ELF-1 (cell line): ENCODE data around the gene INSIG2.

ENCODE experiments used
- DNase-seq: peaks from one replicate; pipeline ENCODE4 v3.0.0-alpha.2; 2016; ENCODE audit warnings: low read depth, low spot score

The INSIG2 gene

DNA sequence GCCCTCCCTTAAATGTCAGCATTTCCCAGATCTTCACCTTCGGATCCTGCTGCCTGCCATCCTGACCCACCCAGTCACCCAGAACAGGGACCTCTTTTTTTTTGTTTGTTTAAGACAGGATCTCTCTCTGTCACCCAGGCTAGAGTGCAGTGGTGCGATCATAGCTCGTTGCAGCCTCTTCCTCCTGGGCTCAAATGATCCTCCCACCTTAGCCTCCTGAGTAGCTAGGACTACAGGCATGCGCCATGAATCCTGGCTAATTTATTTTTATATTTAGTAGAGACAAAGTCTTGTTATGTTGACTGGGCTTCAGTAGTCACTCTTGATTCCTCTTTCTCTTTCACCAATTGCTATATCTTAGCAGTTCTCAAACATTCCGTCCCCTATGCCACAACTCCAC lies 39.0 kb downstream of the INSIG2 start:
- no peak for DNase-seq

DNA sequence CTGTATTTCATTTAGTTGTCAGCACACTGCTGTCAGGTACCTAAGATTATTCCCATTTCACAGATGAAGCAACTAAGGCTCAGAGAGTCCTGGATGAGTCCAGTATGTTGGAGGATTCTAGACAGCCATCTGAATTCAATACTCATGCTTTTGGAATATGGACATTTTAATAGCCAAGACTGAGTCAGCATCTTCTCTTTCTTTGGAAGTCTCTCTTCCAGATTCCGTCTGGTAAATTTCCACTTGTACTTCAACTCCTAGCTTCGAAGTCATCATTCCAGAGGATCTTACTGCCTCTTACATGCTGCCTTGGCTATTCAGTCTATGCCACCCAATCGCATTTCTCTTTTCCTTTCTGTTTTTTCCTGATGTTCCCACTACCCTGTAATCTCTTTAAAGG lies 40.6 kb downstream of the INSIG2 start:
- DNase-seq, result no peak

DNA sequence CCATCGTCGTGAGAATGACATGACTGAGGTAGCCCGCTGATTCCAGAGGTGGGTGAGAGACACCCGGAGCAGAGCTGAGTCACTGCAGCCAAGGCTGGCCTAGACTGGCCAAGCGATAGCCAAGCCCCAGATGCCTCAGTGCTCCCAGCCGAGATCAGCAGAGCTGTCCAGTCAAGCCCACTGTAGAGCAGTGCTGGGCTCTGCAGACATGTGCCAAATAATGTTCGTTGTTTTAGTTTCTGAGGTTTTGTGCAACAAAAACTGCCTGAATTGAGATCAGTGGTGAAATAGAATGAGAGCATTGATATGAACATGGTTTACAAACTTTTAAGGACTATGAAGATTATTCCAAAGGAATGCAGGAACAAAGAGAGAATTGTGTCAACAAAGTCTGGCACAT lies 42.1 kb downstream of the INSIG2 start:
- DNase-seq, result peak; percentile 2

DNA sequence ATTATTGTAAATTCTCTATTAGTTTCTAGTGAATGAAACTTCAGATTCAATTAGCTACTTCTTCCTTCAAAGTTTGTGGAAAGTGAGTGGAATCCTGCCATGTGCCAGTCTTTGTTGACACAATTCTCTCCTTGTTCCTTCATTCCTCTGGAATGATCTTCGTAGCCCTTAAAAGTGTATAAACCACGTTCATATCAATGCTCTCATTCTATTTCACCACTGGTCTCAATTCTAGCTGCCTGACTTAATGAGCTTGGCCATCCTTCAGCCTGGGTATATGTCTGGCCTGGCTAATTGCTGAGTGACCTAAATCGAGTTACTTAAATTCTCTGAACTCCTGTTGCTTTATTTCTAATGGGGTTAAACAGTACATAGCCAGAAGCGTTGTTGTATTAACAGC lies 43.5 kb downstream of the INSIG2 start:
- no peak for DNase-seq

DNA sequence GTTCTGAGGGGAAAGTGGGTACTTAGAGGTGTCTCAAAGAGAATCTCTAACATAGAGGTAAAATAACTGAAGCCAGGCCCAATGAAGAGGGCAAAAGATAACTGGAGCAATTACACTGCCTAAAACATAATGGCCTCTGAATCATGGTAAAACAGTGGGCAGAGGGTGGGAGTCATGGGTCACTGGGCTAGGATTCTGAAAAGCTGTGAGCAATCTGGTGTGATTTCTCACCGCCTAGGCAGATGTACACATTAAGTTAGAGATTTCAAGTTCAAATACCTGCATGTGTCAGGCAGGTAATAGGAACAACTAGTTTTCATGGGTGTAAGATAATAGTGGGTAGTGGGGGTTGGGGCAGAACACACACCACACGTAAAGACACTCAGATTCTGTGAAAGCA lies 45.6 kb downstream of the INSIG2 start:
- DNase-seq, result no peak

DNA sequence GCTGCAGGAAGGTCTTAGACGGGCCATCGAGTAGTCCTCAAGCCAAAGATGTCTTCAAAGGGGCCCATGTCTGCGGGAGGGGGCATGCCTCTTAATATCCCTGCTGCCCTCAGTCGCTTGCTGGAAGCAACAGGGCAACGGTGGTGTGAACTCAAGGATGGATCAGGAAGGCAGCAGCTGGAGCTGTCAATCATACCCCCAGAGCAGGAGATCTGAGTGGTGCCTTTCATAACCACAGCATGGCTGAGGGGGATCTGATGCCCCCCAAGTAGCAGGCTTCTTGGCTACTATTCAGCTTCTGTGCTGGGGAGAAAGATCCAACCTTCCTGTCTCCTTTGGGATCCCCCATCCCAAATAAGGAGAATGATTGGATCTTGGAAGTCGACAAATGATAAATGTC lies 46.4 kb downstream of the INSIG2 start:
- no peak for DNase-seq

DNA sequence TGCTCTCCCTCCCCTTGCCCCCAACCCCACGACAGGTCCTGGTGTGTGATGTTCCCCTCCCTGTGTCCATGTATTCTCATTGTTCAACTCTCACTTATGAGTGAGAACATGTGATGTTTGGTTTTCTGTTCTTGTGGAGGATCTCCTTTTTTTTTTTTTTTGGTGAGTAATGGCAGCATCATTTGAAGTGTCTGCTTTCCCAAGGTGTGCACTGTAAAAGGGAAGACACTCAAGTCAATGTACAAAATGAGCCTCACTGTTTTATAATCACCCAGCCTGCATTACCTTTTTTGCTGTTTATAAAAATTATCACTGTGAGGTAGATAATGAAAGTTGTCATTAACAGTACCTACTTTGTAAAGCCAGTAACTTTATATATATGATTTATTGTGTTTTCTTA lies 56.9 kb downstream of the INSIG2 start:
- DNase-seq, result no peak

DNA sequence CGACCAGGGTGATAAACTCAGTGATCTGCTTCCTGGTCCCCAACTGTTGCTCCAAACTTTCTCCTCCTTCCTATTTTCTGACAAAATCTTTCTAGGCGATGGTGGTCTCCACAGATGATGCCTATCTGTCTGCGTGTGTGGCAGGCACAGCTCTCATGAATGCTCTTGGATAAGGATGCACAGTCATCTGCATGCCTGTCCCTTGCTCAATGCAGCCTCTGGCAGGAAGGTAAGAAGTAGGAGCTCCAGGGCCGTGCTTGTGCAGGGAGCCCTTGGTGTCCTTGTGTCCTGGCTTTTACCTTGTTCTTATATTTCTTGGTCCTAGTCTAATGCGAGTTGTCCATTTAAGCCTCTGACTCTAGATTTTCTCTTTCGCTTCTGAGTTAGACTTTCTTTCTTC lies 57.5 kb downstream of the INSIG2 start:
- no peak for DNase-seq

DNA sequence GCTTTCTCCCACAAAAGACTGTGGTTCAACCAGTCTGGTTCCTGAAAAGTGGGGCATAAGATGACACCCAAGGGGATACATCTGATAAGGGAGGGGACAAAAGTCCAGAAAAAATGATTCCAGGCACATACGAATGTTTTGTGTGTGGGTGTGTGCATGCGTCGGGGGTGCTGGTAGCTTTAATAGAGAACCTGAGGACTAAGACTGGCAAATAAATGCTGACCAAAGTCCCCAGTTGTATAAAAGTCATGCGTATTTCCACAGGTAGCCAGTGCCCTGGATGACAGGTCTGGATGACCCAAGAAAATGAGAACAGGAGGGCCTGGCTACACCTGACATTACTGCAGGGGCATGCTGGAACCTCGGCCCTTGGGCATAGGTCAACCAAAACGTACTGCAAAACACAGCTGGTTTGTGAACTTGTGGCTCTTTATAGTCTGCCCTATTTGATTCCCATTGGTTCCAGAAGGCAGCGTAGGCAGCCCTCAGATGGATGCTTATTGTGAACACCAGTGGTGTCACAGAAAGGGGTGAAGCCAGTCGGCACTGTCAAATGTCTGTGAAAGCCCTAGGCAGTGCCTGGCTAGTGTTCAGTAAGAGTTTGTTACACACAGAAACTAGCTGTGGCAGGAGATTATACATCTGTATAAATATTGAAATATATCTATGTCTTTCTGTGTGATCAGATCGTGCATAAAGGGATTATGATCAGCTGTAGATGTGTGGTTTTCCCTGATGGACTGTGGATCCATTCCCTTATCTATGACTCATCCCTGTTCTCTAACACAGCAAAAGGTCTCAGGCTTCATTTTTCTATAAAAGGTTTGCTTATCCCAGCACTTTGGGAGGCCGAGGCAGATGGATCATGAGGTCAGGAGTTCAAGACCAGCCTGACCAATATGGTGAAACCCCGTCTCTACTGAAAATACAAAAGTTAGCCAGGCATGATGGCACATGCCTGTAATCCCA lies 58.3 kb downstream of the INSIG2 start:
- DNase-seq, result no peak

DNA sequence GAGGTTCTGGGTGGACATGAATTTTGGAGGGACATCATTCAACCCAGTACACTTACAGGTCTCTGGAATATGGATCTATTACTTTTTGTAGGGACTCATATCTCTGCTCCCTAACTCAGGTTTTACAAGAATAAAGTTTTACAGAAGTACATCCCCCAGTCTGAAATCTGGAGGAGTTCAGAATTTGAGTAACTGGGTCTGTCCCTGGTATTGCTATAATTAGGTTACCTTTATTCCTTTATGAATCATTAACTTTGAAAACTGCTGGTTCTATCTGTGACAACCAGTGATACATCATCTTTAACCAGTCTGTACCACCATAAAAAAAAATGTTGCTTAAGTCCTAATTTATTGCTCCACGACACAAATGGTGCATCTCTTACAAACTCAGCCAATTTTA lies 59.9 kb downstream of the INSIG2 start:
- DNase-seq, result no peak

DNA sequence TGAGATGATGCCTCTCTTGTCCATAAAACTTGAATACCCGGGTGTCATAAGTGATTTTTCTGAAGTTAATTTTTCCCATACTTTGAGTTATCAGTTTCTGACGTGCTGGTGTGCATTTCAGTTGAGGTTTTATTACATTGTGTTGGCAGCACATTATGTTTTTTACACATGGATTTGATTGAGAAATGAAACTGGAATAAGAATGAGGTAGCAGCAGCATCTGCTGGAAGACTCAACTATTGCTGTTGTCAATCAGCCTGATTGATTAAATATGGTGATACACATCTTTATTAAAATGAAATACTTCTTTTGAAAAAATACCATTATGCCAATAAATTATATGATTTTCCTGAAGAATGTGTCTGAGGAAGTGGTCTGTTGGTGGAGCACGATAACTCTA lies 60.5 kb downstream of the INSIG2 start:
- no peak for DNase-seq

DNA sequence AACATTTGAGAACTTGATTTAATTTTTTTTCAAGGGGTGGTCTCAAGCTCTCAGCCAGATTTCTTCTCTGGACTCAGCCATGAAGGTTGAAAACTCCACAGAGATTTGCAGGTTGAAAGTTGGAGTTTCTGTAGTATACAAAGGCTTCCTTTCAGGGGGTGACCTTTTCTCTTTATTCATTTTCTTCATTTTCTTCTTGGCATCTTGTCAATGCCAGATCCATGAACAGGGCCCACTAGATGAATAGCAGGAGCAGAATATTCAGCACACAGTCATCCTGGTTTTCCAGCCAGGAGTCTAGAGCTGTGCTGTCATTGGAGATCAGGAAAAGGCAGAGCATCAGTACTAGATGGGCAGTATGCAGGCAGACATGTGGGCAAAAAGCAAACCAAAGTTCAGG lies 62.0 kb downstream of the INSIG2 start:
- DNase-seq, result no peak

DNA sequence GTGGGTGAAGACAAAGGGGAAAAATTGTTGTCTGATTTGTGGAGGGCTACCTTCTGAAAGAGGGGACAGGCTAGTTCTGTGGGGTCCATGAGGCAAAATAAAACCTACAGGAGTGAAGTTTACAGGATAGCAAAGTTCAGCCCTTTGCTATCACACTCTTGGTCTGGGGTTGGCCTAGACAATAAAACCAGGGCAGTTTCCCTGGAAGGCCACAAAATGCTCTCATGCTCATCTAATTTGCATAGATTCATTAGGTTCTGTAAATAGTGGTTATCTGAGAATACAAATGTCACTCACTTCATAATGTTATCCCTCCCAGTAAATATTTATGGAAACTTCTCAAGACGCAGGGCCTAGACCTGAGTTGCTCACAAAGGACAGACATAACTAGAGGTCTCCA lies 63.6 kb downstream of the INSIG2 start:
- no peak for DNase-seq

DNA sequence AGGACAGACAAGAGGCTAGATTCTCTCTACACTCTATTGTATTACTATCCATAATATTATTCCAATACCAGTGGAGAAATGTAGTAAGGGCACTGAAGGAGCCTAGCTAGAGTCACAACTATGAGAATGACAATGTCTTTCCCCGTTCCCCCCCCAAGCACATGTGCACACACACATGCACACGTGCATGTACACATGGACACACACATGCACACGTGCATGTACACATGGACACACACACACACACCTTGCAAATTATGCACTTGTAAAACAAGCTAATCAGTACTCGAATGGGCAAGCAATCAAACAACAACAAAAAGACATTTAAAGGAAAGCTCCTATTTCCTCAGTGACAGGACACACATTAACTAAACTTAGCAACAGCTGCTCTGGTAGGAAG lies 65.2 kb downstream of the INSIG2 start:
- no peak for DNase-seq

DNA sequence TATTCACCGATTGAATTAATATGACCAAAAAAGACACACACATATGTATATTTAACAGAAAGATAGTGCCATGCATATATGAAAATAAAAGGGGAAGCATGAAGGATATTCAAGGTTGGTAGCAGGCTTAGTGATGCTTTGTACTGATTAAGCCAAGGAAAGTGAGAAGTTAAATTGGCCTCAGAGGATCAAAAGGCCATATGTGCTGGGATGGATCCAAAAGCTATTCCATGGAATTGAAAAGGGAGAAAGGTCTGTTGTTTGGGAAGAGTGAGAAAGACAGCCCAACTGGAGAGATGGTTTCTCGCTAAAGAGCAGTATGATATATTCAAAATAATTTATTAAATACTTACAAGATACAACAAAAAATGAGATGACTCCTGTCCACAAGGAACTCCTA lies 65.9 kb downstream of the INSIG2 start:
- no peak for DNase-seq
